BJ (cell line): ENCODE data around the gene DMD. TPM values are rescaled to one million over a fixed set of nuclear protein-coding genes. Genes with fewer than 3 reads are reported as not detected.

ENCODE experiments used
- CTCF ChIA-PET: fragments of 350-600 bp; formaldehyde crosslinking; extraction: SDS; loops from one replicate; lab custom pipeline; 2021; ENCODE audit warnings: antibody characterized with exemption, inconsistent platforms; lab: Yijun Ruan, JAX
- POLR2A ChIA-PET: fragments of 300-600 bp; sonication (Branson Sonifier 250); formaldehyde crosslinking; extraction: SDS; loops from one replicate; lab custom pipeline; 2021; ENCODE audit warnings: antibody characterized with exemption; lab: Charles Lee
- DNase-seq: peaks from one replicate; pipeline ENCODE4 v3.0.0-alpha.2; 2011; ENCODE audit warnings: low read depth
- H3K27me3 ChIP-seq: 2 replicates; pipeline ENCODE4 v1.6.0; 2011; ENCODE audit warnings: low read length; ENCODE audit not compliant: control insufficient read depth, insufficient read depth
- H3K36me3 ChIP-seq: 2 replicates; pipeline ENCODE4 v1.5.1; 2011; ENCODE audit warnings: low read length; ENCODE audit not compliant: control insufficient read depth, insufficient read depth
- H3K4me3 ChIP-seq: 2 replicates; pipeline ENCODE4 v1.5.1; 2011; ENCODE audit warnings: low read depth, mild to moderate bottlenecking, control low read depth, low read length
- CTCF ChIP-seq: IDR thresholded peaks from 2 replicates; pipeline ENCODE4 v1.5.1; 2011; ENCODE audit warnings: low read depth, mild to moderate bottlenecking, control low read depth, inconsistent platforms, low read length, moderate library complexity; ENCODE audit not compliant: insufficient read depth
- polyA plus RNA-seq: library from polyadenylated mRNA; depleted of rRNA; stranded (reverse); fragments of >200 nt; gene quantifications from 2 replicates; pipeline ENCODE4 v1.2.3, GENCODE V29; 2011

The DMD gene
- polyA plus RNA-seq, 1 experiment, result 12.5 TPM

- DNase-seq, result no peak
- no peaks in the 10 kb centered on the region for H3K36me3 ChIP-seq
- no peak overlapping the region for H3K4me3 ChIP-seq
- TF ChIP-seq CTCF, result no peak
- ChIA-PET POLR2A (no interaction called here), CTCF (no interaction called here)
- no peaks in the 10 kb centered on the region for H3K27me3 ChIP-seq
These were observed 1704.4 kb downstream of the DMD start for GRCh38 chrX:31506928-31507327.

- TF ChIP-seq CTCF, result no peak
- ChIA-PET POLR2A (no interaction called here), CTCF (no interaction called here)
- Histone ChIP-seq H3K36me3 (no peaks in the 10 kb centered on the region), H3K27me3 (no peaks in the 10 kb centered on the region), H3K4me3 (no peak overlapping the region)
- no peak for DNase-seq
These were observed 1705.0 kb downstream of the DMD start for GRCh38 chrX:31506360-31506759.

- no peak overlapping the region for H3K4me3 ChIP-seq
- TF ChIP-seq CTCF, result no peak
- H3K36me3 ChIP-seq, result no peaks in the 10 kb centered on the region
- POLR2A ChIA-PET, result no interaction called here
- CTCF ChIA-PET, result no interaction called here
- no peaks in the 10 kb centered on the region for H3K27me3 ChIP-seq
- DNase-seq, result no peak
These were observed 1710.4 kb downstream of the DMD start for GRCh38 chrX:31500921-31501320.

- no peaks in the 10 kb centered on the region for H3K36me3 ChIP-seq
- H3K4me3 ChIP-seq, result no peak overlapping the region
- no peaks in the 10 kb centered on the region for H3K27me3 ChIP-seq
- CTCF ChIA-PET, result no interaction called here
- no peak for TF ChIP-seq CTCF
- POLR2A ChIA-PET, result no interaction called here
- no peak for DNase-seq
These were observed 1712.2 kb downstream of the DMD start for GRCh38 chrX:31499109-31499508.

GRCh38 chrX:31497086-31497485, 1714.3 kb downstream of the DMD start:
- DNase-seq, result no peak
- no peak for TF ChIP-seq CTCF
- ChIA-PET CTCF (no interaction called here), POLR2A (no interaction called here)
- Histone ChIP-seq H3K27me3 (no peaks in the 10 kb centered on the region), H3K36me3 (no peaks in the 10 kb centered on the region), H3K4me3 (no peak overlapping the region)
